GM12872 (cell line): Measurements from ENCODE around the gene CARS1.

ENCODE experiments used
- CTCF ChIP-seq: IDR thresholded peaks from 3 replicates; pipeline ENCODE4 v1.5.1; 2011; ENCODE audit warnings: low read depth, mild to moderate bottlenecking, low read length, moderate library complexity; ENCODE audit not compliant: insufficient read depth

The CARS1 gene

GRCh38 chr11:3092603-3093141 lies 35.4 kb upstream of the CARS1 start:
- no peak for TF ChIP-seq CTCF

- peak; percentile 99 for TF ChIP-seq CTCF
Observed at GRCh38 chr11:3091846-3092602, 34.8 kb upstream of the CARS1 start.

GRCh38 chr11:3091081-3091845 lies 34.0 kb upstream of the CARS1 start:
- TF ChIP-seq CTCF: no peak

- no peak for TF ChIP-seq CTCF
Observed at GRCh38 chr11:3090096-3090901, 33.1 kb upstream of the CARS1 start.

GRCh38 chr11:3089236-3090061 lies 32.2 kb upstream of the CARS1 start:
- no peak for TF ChIP-seq CTCF

- no peak for TF ChIP-seq CTCF
Observed at GRCh38 chr11:3088806-3089205, 31.6 kb upstream of the CARS1 start.
